HUDEP-2 (cell line): ENCODE data around the gene CLEC4G.
A peak's percentile ranks its signal among the peaks of the same experiment; 100 is the strongest.

Experiments
- DNase-seq, 76 experiments: peaks; one replicate each; lab custom pipeline; 2025; ENCODE audit not compliant: unreplicated experiment in 76 of 76; lab: John Stamatoyannopoulos, UW

The CLEC4G gene

GRCh38 chr19:7729831-7730285 lies 2.1 kb downstream of the CLEC4G start:
- no peak for DNase-seq

GRCh38 chr19:7729211-7729610 lies 2.7 kb downstream of the CLEC4G start:
- no peak for DNase-seq

GRCh38 chr19:7725791-7726190 lies 6.1 kb downstream of the CLEC4G start:
- DNase-seq, result no peak

- DNase-seq, result no peak
Observed at GRCh38 chr19:7722231-7722651, 9.7 kb downstream of the CLEC4G start.

- DNase-seq, result no peak
Observed at GRCh38 chr19:7720351-7720750, 11.6 kb downstream of the CLEC4G start.

- no peak for DNase-seq
Observed at GRCh38 chr19:7718668-7719067, 13.2 kb downstream of the CLEC4G start.

- DNase-seq, result no peak
Observed at GRCh38 chr19:7716762-7717161, 15.1 kb downstream of the CLEC4G start.

GRCh38 chr19:7715671-7716070 lies 16.2 kb downstream of the CLEC4G start:
- DNase-seq, result no peak

- no peak for DNase-seq
Observed at GRCh38 chr19:7710616-7711015, 21.3 kb downstream of the CLEC4G start.

- no peak for DNase-seq
Observed at GRCh38 chr19:7709932-7710460, 21.9 kb downstream of the CLEC4G start.

- DNase-seq, result no peak
Observed at GRCh38 chr19:7706955-7707456, 24.9 kb downstream of the CLEC4G start.

GRCh38 chr19:7706188-7706954 lies 25.5 kb downstream of the CLEC4G start:
- DNase-seq, result no peak

- DNase-seq, result no peak
Observed at GRCh38 chr19:7705387-7706187, 26.3 kb downstream of the CLEC4G start.

GRCh38 chr19:7704280-7705060 lies 27.4 kb downstream of the CLEC4G start:
- DNase-seq, result no peak

- DNase-seq, result no peak
Observed at GRCh38 chr19:7703332-7703731, 28.6 kb downstream of the CLEC4G start.

GRCh38 chr19:7701654-7702457 lies 30.1 kb downstream of the CLEC4G start, which contains the start of gene FCER2:
TSS of gene FCER2 (minus strand) at chr19:7702131. CDS start at chr19:7699760, 2,371 bp downstream.
- DNase-seq, result no peak

GRCh38 chr19:7701049-7701653 lies 30.8 kb downstream of the CLEC4G start:
- DNase-seq, result no peak

- DNase-seq, result peak in 49 of 76 experiments; percentile 9 to 69 (median 35)
Observed at GRCh38 chr19:7699417-7700401, 32.2 kb downstream of the CLEC4G start.
